ENCODE measurements around the gene MACROD2.

- TF ChIP-seq CTCF (IDR thresholded peaks at IDR 0.05): no peak
- TF ChIP-seq EP300 (IDR thresholded peaks at IDR 0.05): no peak
- no peak for TF ChIP-seq POLR2A (IDR thresholded peaks at IDR 0.05)
- TF ChIP-seq POLR2AphosphoS5 (IDR thresholded peaks at IDR 0.05): no peak
These were observed 1677.9 kb downstream of the MACROD2 start for GRCh38 chr20:15673206-15673605.

Measured in suprapubic skin (tissue), 4 donors.